Endothelial cell of umbilical vein (primary cell): ENCODE data around the gene SIAH3. TPM values are rescaled to one million over a fixed set of nuclear protein-coding genes. Genes with fewer than 3 reads are reported as not detected.

ENCODE experiments used
- BruUV-seq: library from RNA; stranded (reverse); fragments of 400-500 nt; replicated peaks from 2 replicates; lab custom pipeline; 2021; lab: Mats Ljungman, UMichigan
- CTCF ChIA-PET: fragments of 300-600, 350-600 bp; sonication (Branson Sonifier 250); formaldehyde crosslinking; loops from one replicate; lab custom pipeline; 2021; ENCODE audit warnings: antibody characterized with exemption, inconsistent platforms; lab: Charles Lee
- POLR2A ChIA-PET: fragments of 300-600, 350-600 bp; sonication (Branson Sonifier 250); formaldehyde crosslinking; loops from one replicate; lab custom pipeline; 2021; ENCODE audit warnings: antibody characterized with exemption, inconsistent platforms; lab: Charles Lee
- DNase-seq: peaks from one replicate; pipeline ENCODE4 v3.0.0-alpha.2; 2011; ENCODE audit warnings: low read depth, low spot score
- FAIRE-seq: peaks from 2 replicates; lab custom pipeline; 2011; peaks lifted over from hg19 to GRCh38; lab: Jason Lieb, UNC
- H2AFZ ChIP-seq: 2 replicates; pipeline ENCODE4 v1.6.0; 2012; ENCODE audit warnings: low read depth, low read length, control low read depth, inconsistent platforms
- H3K27ac ChIP-seq: 2 replicates; pipeline ENCODE4 v1.5.1; 2011; ENCODE audit warnings: low read depth, mild to moderate bottlenecking, control low read depth, low read length, moderate library complexity; ENCODE audit not compliant: insufficient read depth
- H3K27me3 ChIP-seq, 2 experiments: 2 replicates each; pipeline versions ENCODE4 v1.6.0 to v1.6.1; 2011; ENCODE audit warnings: low read length in 2 of 2, mixed read lengths in 1 of 2; ENCODE audit not compliant: control insufficient read depth in 2 of 2, insufficient read depth in 2 of 2
- H3K36me3 ChIP-seq, 2 experiments: 2 replicates in 1 of 2; 3 replicates in 1 of 2; pipeline ENCODE4 v1.5.1; 2011; ENCODE audit warnings: low read length in 2 of 2, mild to moderate bottlenecking in 1 of 2, moderate library complexity in 1 of 2; ENCODE audit not compliant: control insufficient read depth in 2 of 2, insufficient read depth in 2 of 2; ENCODE audit errors: extremely low read depth in 1 of 2
- H3K4me1 ChIP-seq: 3 replicates; pipeline ENCODE4 v1.5.1; 2011; ENCODE audit warnings: mild to moderate bottlenecking, low read length; ENCODE audit not compliant: control insufficient read depth, insufficient read depth; ENCODE audit errors: extremely low read depth
- H3K4me2 ChIP-seq: 2 replicates; pipeline ENCODE4 v1.6.1; 2011; ENCODE audit warnings: low read length, control low read depth, mixed read lengths; ENCODE audit not compliant: insufficient read depth
- H3K4me3 ChIP-seq, 3 experiments: fragments of 200-600 bp in 1 of 3; sonication (generic), shearing (Covaris generic) in 1 of 3; replicated peaks in 1 of 3; 2 replicates each; pipeline ENCODE4 v1.5.1; 2011 to 2016; ENCODE audit warnings: control low read depth in 3 of 3, low read length in 3 of 3, mild to moderate bottlenecking in 2 of 3, inconsistent platforms in 1 of 3, low read depth in 1 of 3, moderate library complexity in 1 of 3; ENCODE audit not compliant: insufficient read depth in 1 of 3
- H3K79me2 ChIP-seq: 2 replicates; pipeline ENCODE4 v1.6.0; 2012; ENCODE audit warnings: low read length, inconsistent platforms; ENCODE audit not compliant: control insufficient read depth, insufficient read depth
- H3K9ac ChIP-seq: replicated peaks from 2 replicates; pipeline ENCODE3; 2011; ENCODE audit warnings: low read length, control low read depth; ENCODE audit not compliant: insufficient read depth; ENCODE audit errors: extremely low read depth
- H3K9me1 ChIP-seq: replicated peaks from 3 replicates; pipeline ENCODE4 v1.6.0; 2011; ENCODE audit warnings: mild to moderate bottlenecking, low read length; ENCODE audit not compliant: control insufficient read depth, insufficient read depth; ENCODE audit errors: extremely low read depth
- H3K9me3 ChIP-seq: replicated peaks from 2 replicates; pipeline ENCODE4 v1.5.1; 2012; ENCODE audit warnings: low read length, inconsistent platforms; ENCODE audit not compliant: control insufficient read depth, insufficient read depth
- H4K20me1 ChIP-seq: replicated peaks from 2 replicates; pipeline ENCODE3; 2011; ENCODE audit warnings: mild to moderate bottlenecking, low read length; ENCODE audit not compliant: control insufficient read depth, insufficient read depth; ENCODE audit errors: extremely low read depth
- EZH2 ChIP-seq: IDR thresholded peaks from 2 replicates; pipeline ENCODE4 v1.6.1; 2012; ENCODE audit warnings: borderline replicate concordance, low read depth, mild to moderate bottlenecking, moderate library complexity, low read length, inconsistent platforms; ENCODE audit not compliant: severe bottlenecking
- FOS ChIP-seq: IDR thresholded peaks from 2 replicates; pipeline ENCODE4 v1.6.1; 2011; ENCODE audit warnings: mild to moderate bottlenecking, low read length, moderate library complexity, borderline replicate concordance; ENCODE audit not compliant: insufficient read depth
- GATA2 ChIP-seq: IDR thresholded peaks from 2 replicates; pipeline ENCODE4 v1.7.0; 2011; ENCODE audit warnings: low read depth, mild to moderate bottlenecking, moderate library complexity, mixed read lengths, low read length; ENCODE audit not compliant: insufficient read length, insufficient read depth
- JUN ChIP-seq: IDR thresholded peaks from 2 replicates; pipeline ENCODE4 v1.6.1; 2011; ENCODE audit warnings: borderline replicate concordance, low read depth; ENCODE audit not compliant: insufficient read length, insufficient read depth
- MYC ChIP-seq: IDR thresholded peaks from one replicate; pipeline ENCODE4 v1.6.1; 2011; ENCODE audit warnings: mild to moderate bottlenecking, low read depth, low read length
- POLR2A ChIP-seq: IDR thresholded peaks from 2 replicates; pipeline ENCODE4 v1.6.1; 2012; ENCODE audit warnings: low read depth, mild to moderate bottlenecking, control low read depth, low read length
- POLR2AphosphoS5 ChIP-seq: IDR thresholded peaks from 2 replicates; pipeline ENCODE4 v1.6.1; 2012; ENCODE audit warnings: low read depth, mild to moderate bottlenecking, control low read depth, low read length, moderate library complexity; ENCODE audit not compliant: insufficient read depth
- dilution Hi-C: fragments of 300-500 bp; cut with MboI; formaldehyde crosslinking; loops from one replicate; pipeline ENCODE4 v1.15.0; 2019; ENCODE audit warnings: low sequenced_read_pairs; ENCODE audit not compliant: extremely low pct_ligation_motif_present
- intact Hi-C: fragments of 100-400 bp; cut with micrococcal nuclease; formaldehyde crosslinking; loops from one replicate; pipeline ENCODE4 v1.10.0; 2022
- polyA plus RNA-seq, 4 experiments: library from polyadenylated mRNA; depleted of rRNA in 3 of 4; stranded (reverse) in 3 of 4; unstranded in 1 of 4; fragments of >200 nt; gene quantifications; 2 replicates each; pipeline versions ENCODE4 v1.2.1 to v1.2.3, GENCODE V29; 2011 to 2012; ENCODE audit warnings: missing spikeins in 1 of 4
- total RNA-seq: library from RNA; stranded (reverse); gene quantifications from 2 replicates; pipeline ENCODE4 v1.2.3, GENCODE V29; 2021
- TF ChIP-seq, protein P1 (sequence below): IDR thresholded peaks from 2 replicates; pipeline ENCODE4 v1.6.1; 2011; ENCODE audit not compliant: insufficient read depth, insufficient read length
- TF ChIP-seq, protein P2 (sequence below), 2 donors: IDR thresholded peaks; 1 replicate in 1 of 2; 2 replicates in 1 of 2; pipeline ENCODE4 v1.5.1; 2011; ENCODE audit warnings: low read length in 2 of 2, mild to moderate bottlenecking in 2 of 2, moderate library complexity in 2 of 2, control low read depth in 1 of 2, inconsistent platforms in 1 of 2, low read depth in 1 of 2; ENCODE audit not compliant: insufficient read depth in 1 of 2; ENCODE audit errors: extremely low read depth in 1 of 2

SIAH3 gene
- total and polyA plus RNA-seq, 2 donors (not counting 3 experiments of a cell fraction or from before 2014, with no cell fraction given): 0.03 TPM; not detected in 1

DNA sequence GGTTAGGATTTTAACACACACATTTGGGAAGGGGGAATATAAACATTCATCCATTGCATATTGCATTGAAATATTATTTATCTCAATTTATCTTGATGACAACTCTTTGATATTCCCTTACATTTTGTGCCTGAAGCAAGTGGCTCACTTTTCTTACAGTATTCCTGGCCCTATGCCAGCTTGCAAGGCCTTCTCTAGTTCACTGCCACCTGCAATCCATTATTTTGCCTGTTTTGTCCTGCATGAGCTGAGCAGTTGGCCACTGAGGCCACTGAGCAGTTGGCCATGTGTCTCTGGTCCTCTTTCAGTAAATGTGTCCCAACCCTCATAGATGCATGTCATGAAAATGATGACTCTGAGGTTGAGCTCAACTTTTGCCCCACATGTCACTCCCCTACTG lies 99.7 kb downstream of the SIAH3 start:
- Histone ChIP-seq H3K9me3 (no peaks in the 10 kb centered on the region), H3K27ac (no peak overlapping the region), H3K9me1 (no peaks in the 10 kb centered on the region), H3K27me3 (peaks cover 0 to 2% of the 10 kb centered on the region in 2 experiments), H3K9ac (no peak overlapping the region), H3K4me1 (no peaks in the 10 kb centered on the region), H3K4me3 (no peak overlapping the region), H2AFZ (no peak overlapping the region), H3K79me2 (no peaks in the 10 kb centered on the region), H3K36me3 (no peaks in the 10 kb centered on the region), H4K20me1 (no peaks in the 10 kb centered on the region), H3K4me2 (no peak overlapping the region)
- intact Hi-C loops (no loop called here), dilution Hi-C loops (no loop called here)
- no peak for FAIRE-seq
- POLR2A ChIA-PET: no interaction called here
- CTCF ChIA-PET: no interaction called here
- DNase-seq: no peak
- TF ChIP-seq POLR2AphosphoS5 (no peak), GATA2 (no peak), POLR2A (no peak)
- BruUV-seq: no TSS peak

DNA sequence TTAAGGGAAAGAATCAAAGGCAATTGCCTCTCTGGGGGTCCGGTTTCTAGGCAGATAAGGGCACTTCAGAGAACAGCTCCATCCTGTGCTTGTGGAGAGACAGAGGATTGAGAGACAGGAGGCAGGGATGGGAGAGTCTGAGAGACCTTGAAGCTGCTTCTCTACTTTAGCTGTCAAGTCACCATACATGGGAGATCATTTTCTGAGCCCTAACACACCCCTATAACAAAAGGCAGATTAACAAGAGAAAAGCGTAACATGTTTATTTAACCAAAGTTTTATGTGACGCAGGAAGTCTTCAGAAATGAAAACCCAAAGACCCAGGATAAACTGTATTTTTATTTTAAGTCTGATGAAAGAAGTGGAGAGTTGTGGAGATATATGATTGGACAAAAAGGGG lies 101.0 kb downstream of the SIAH3 start:
- Histone ChIP-seq H3K79me2 (no peaks in the 10 kb centered on the region), H3K36me3 (no peaks in the 10 kb centered on the region), H3K9me1 (no peaks in the 10 kb centered on the region), H3K9me3 (no peaks in the 10 kb centered on the region), H3K4me2 (no peak overlapping the region), H3K9ac (no peak overlapping the region), H3K4me1 (no peaks in the 10 kb centered on the region), H4K20me1 (no peaks in the 10 kb centered on the region), H3K27ac (no peak overlapping the region), H3K27me3 (peaks cover 0 to 2% of the 10 kb centered on the region in 2 experiments), H3K4me3 (no peak overlapping the region), H2AFZ (no peak overlapping the region)
- no peak for TF ChIP-seq POLR2AphosphoS5
- TF ChIP-seq GATA2: no peak
- TF ChIP-seq JUN: no peak
- TF ChIP-seq, protein P1, sequence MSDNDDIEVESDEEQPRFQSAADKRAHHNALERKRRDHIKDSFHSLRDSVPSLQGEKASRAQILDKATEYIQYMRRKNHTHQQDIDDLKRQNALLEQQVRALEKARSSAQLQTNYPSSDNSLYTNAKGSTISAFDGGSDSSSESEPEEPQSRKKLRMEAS: no peak
- no peak for TF ChIP-seq POLR2A
- TF ChIP-seq MYC: no peak
- TF ChIP-seq FOS: no peak
- TF ChIP-seq EZH2: no peak
- TF ChIP-seq, protein P2, sequence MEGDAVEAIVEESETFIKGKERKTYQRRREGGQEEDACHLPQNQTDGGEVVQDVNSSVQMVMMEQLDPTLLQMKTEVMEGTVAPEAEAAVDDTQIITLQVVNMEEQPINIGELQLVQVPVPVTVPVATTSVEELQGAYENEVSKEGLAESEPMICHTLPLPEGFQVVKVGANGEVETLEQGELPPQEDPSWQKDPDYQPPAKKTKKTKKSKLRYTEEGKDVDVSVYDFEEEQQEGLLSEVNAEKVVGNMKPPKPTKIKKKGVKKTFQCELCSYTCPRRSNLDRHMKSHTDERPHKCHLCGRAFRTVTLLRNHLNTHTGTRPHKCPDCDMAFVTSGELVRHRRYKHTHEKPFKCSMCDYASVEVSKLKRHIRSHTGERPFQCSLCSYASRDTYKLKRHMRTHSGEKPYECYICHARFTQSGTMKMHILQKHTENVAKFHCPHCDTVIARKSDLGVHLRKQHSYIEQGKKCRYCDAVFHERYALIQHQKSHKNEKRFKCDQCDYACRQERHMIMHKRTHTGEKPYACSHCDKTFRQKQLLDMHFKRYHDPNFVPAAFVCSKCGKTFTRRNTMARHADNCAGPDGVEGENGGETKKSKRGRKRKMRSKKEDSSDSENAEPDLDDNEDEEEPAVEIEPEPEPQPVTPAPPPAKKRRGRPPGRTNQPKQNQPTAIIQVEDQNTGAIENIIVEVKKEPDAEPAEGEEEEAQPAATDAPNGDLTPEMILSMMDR (IDR thresholded peaks at IDR 0.05; ENCODE audit: extremely low read depth in 1 of 2, insufficient read depth in 1 of 2, low read depth in 1 of 2, low read length in 2 of 2): no peak
- BruUV-seq: no TSS peak
- DNase-seq: no peak
- dilution Hi-C loops (no loop called here), intact Hi-C loops (no loop called here)
- ChIA-PET POLR2A (no interaction called here), CTCF (no interaction called here)
- FAIRE-seq: no peak
